HEK293 (cell line): ENCODE measurements around the gene ZW10.
"Not testable (repeated sequence)": the region's sequence is repeated elsewhere in the genome, so short reads cannot be mapped to it uniquely, and the experiment has no call there.

ENCODE experiments used
- HOXA7 ChIP-seq: sonication (generic); formaldehyde crosslinking; IDR thresholded peaks from 2 replicates; pipeline ENCODE4 v1.8.1; 2022; ENCODE audit warnings: missing genetic modification reagents, borderline replicate concordance
- OSR2 ChIP-seq: fragments of 450-650 bp; formaldehyde crosslinking; IDR thresholded peaks from 2 replicates; pipeline ENCODE4 v1.5.1; 2016; ENCODE audit warnings: missing biosample characterization, missing genetic modification characterization
- REST ChIP-seq: fragments of 450-650 bp; formaldehyde crosslinking; IDR thresholded peaks from 2 replicates; pipeline ENCODE4 v1.5.1; 2016; ENCODE audit warnings: missing biosample characterization, missing genetic modification characterization
- YY1 ChIP-seq: fragments of 450-650 bp; formaldehyde crosslinking; IDR thresholded peaks from 2 replicates; pipeline ENCODE4 v1.5.1; 2018; ENCODE audit warnings: missing biosample characterization, missing genetic modification characterization
- ZBTB48 ChIP-seq: fragments of 450-650 bp; formaldehyde crosslinking; IDR thresholded peaks from 2 replicates; pipeline ENCODE4 v1.5.1; 2016; ENCODE audit warnings: missing biosample characterization, missing genetic modification characterization
- ZBTB8A ChIP-seq: fragments of 450-650 bp; formaldehyde crosslinking; IDR thresholded peaks from 2 replicates; pipeline ENCODE4 v1.5.1; 2016; ENCODE audit warnings: missing biosample characterization, missing genetic modification characterization
- ZEB2 ChIP-seq: fragments of 450-650 bp; formaldehyde crosslinking; IDR thresholded peaks from 2 replicates; pipeline ENCODE4 v1.5.1; 2016; ENCODE audit warnings: missing biosample characterization, missing genetic modification characterization
- ZNF311 ChIP-seq: fragments of 450-650 bp; formaldehyde crosslinking; IDR thresholded peaks from 2 replicates; pipeline ENCODE4 v1.5.1; 2017; ENCODE audit warnings: missing biosample characterization, missing genetic modification characterization, borderline replicate concordance
- ZNF416 ChIP-seq: fragments of 450-650 bp; formaldehyde crosslinking; IDR thresholded peaks from 2 replicates; pipeline ENCODE4 v1.5.1; 2016; ENCODE audit warnings: missing biosample characterization, missing genetic modification characterization
- ZNF510 ChIP-seq: fragments of 450-650 bp; formaldehyde crosslinking; IDR thresholded peaks from 2 replicates; pipeline ENCODE4 v1.5.1; 2018; ENCODE audit warnings: mild to moderate bottlenecking, missing genetic modification characterization, missing biosample characterization; ENCODE audit not compliant: insufficient replicate concordance
- TF ChIP-seq, protein P1 (sequence below): fragments of 450-650 bp; formaldehyde crosslinking; IDR thresholded peaks from 2 replicates; pipeline ENCODE4 v1.5.1; 2016; ENCODE audit warnings: missing biosample characterization, missing genetic modification characterization
- TF ChIP-seq, protein P2 (sequence below): sonication (generic); formaldehyde crosslinking; IDR thresholded peaks from 2 replicates; pipeline ENCODE4 v1.8.1; 2022; ENCODE audit warnings: mild to moderate bottlenecking, moderate library complexity, missing genetic modification reagents

GRCh38 chr11:113720478-113720877 lies 53.0 kb downstream of the ZW10 start:
- TF ChIP-seq, protein P1, sequence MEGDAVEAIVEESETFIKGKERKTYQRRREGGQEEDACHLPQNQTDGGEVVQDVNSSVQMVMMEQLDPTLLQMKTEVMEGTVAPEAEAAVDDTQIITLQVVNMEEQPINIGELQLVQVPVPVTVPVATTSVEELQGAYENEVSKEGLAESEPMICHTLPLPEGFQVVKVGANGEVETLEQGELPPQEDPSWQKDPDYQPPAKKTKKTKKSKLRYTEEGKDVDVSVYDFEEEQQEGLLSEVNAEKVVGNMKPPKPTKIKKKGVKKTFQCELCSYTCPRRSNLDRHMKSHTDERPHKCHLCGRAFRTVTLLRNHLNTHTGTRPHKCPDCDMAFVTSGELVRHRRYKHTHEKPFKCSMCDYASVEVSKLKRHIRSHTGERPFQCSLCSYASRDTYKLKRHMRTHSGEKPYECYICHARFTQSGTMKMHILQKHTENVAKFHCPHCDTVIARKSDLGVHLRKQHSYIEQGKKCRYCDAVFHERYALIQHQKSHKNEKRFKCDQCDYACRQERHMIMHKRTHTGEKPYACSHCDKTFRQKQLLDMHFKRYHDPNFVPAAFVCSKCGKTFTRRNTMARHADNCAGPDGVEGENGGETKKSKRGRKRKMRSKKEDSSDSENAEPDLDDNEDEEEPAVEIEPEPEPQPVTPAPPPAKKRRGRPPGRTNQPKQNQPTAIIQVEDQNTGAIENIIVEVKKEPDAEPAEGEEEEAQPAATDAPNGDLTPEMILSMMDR (tag by site-specific recombination), result not testable (repeated sequence)
- not testable (repeated sequence) for TF ChIP-seq ZBTB48 (tag by site-specific recombination); HOXA7 (CRISPR knock-in tag); ZEB2 (tag by site-specific recombination); OSR2 (tag by site-specific recombination); REST (tag by site-specific recombination); ZNF416 (tag by site-specific recombination); ZNF510 (tag by site-specific recombination); ZBTB8A (tag by site-specific recombination); YY1 (tag by site-specific recombination); ZNF311
- TF ChIP-seq, protein P2, sequence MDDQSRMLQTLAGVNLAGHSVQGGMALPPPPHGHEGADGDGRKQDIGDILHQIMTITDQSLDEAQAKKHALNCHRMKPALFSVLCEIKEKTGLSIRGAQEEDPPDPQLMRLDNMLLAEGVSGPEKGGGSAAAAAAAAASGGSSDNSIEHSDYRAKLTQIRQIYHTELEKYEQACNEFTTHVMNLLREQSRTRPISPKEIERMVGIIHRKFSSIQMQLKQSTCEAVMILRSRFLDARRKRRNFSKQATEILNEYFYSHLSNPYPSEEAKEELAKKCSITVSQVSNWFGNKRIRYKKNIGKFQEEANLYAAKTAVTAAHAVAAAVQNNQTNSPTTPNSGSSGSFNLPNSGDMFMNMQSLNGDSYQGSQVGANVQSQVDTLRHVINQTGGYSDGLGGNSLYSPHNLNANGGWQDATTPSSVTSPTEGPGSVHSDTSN (CRISPR knock-in tag), result not testable (repeated sequence)
